UCSD-AML1 (cell line): ENCODE measurements around the gene GAPVD1.
A peak's percentile ranks its signal among the peaks of the same experiment; 100 is the strongest.
"Not testable (repeated sequence)": the region's sequence is repeated elsewhere in the genome, so short reads cannot be mapped to it uniquely, and the experiment has no call there.

Experiments used
- DNase-seq: peaks from one replicate; lab custom pipeline; 2025; ENCODE audit not compliant: unreplicated experiment; lab: John Stamatoyannopoulos, UW

GAPVD1 gene

GRCh38 chr9:125372441-125373226, 111.0 kb downstream of the GAPVD1 start:
- DNase-seq = no peak

- DNase-seq = peak; percentile 66
Observed at GRCh38 chr9:125374443-125375309, 113.0 kb downstream of the GAPVD1 start.

- DNase-seq = no peak
Observed at GRCh38 chr9:125375820-125376219, 114.2 kb downstream of the GAPVD1 start.

- no peak for DNase-seq
Observed at GRCh38 chr9:125376261-125377226, 114.9 kb downstream of the GAPVD1 start.

GRCh38 chr9:125377584-125378250, 116.1 kb downstream of the GAPVD1 start:
- DNase-seq = no peak

- no peak for DNase-seq
Observed at GRCh38 chr9:125378778-125379177, 117.2 kb downstream of the GAPVD1 start.

GRCh38 chr9:125379208-125379607, 117.6 kb downstream of the GAPVD1 start:
- DNase-seq = no peak

GRCh38 chr9:125380406-125380805, 118.8 kb downstream of the GAPVD1 start:
- DNase-seq = no peak

- no peak for DNase-seq
Observed at GRCh38 chr9:125387861-125388524, 126.4 kb downstream of the GAPVD1 start.

- no peak for DNase-seq
Observed at GRCh38 chr9:125388978-125389377, 127.4 kb downstream of the GAPVD1 start.

GRCh38 chr9:125391704-125392103, 130.1 kb downstream of the GAPVD1 start:
- DNase-seq = no peak

GRCh38 chr9:125393426-125393825, 131.8 kb downstream of the GAPVD1 start:
- no peak for DNase-seq

- no peak for DNase-seq
Observed at GRCh38 chr9:125396799-125397198, 135.2 kb downstream of the GAPVD1 start.

GRCh38 chr9:125397736-125398135, 136.1 kb downstream of the GAPVD1 start:
- DNase-seq = no peak

- DNase-seq = no peak
Observed at GRCh38 chr9:125398243-125398642, 136.6 kb downstream of the GAPVD1 start.

- DNase-seq = no peak
Observed at GRCh38 chr9:125399165-125399564, 137.5 kb downstream of the GAPVD1 start.

GRCh38 chr9:125399666-125400065, 138.0 kb downstream of the GAPVD1 start:
- no peak for DNase-seq

- not testable (repeated sequence) for DNase-seq
Observed at GRCh38 chr9:125400232-125400631, 138.6 kb downstream of the GAPVD1 start.

- DNase-seq = no peak
Observed at GRCh38 chr9:125400725-125401716, 139.4 kb downstream of the GAPVD1 start.
